Fibroblast of the aortic adventitia (primary cell): ENCODE results near the gene ASB8. TPM values are rescaled to one million over a fixed set of nuclear protein-coding genes. Genes with fewer than 3 reads are reported as not detected.

Experiments
- DNase-seq: peaks from one replicate; pipeline ENCODE4 v3.0.0-alpha.2; 2010; ENCODE audit warnings: low read depth
- H3K4me3 ChIP-seq: 2 replicates; pipeline ENCODE4 v1.5.1; 2011; ENCODE audit warnings: low read depth, mild to moderate bottlenecking, control low read depth, low read length, moderate library complexity
- CTCF ChIP-seq: IDR thresholded peaks from 2 replicates; pipeline ENCODE4 v1.5.1; 2011; ENCODE audit warnings: mild to moderate bottlenecking, low read length, control low read depth, inconsistent platforms; ENCODE audit not compliant: insufficient read depth
- total RNA-seq: library from RNA; depleted of rRNA; stranded (reverse); fragments of >200 nt; gene quantifications from 2 replicates; pipeline ENCODE4 v1.2.3, GENCODE V29; 2012; ENCODE audit warnings: low replicate concordance

The ASB8 gene
- total RNA-seq, result 29.7 and 32.8 TPM in 2 replicates

- peak; percentile 99 for DNase-seq
- peak; percentile 53 for TF ChIP-seq CTCF
- peak within 1 kb of the TSS; percentile 100 for H3K4me3 ChIP-seq
These were observed at the start of gene ASB8 for GRCh38 chr12:48157018-48157888. TSS of gene ASB8 (minus strand) at chr12:48157515. CDS start at chr12:48153496, 4,019 bp downstream.

GRCh38 chr12:48203192-48203591, 45.9 kb upstream of the ASB8 start, which contains the start of gene OR10AD1:
TSS of gene OR10AD1 (minus strand) at chr12:48203292. CDS start at chr12:48203292, 0 bp downstream.
- TF ChIP-seq CTCF, result no peak
- DNase-seq, result no peak
- no peak within 1 kb of the TSS for H3K4me3 ChIP-seq

- no peak for DNase-seq
- TF ChIP-seq CTCF, result no peak
- H3K4me3 ChIP-seq, result no peak overlapping the region
These were observed 45.5 kb upstream of the ASB8 start for GRCh38 chr12:48202766-48203165.

- no peak for TF ChIP-seq CTCF
- H3K4me3 ChIP-seq, result no peak overlapping the region
- DNase-seq, result no peak
These were observed 44.2 kb upstream of the ASB8 start for GRCh38 chr12:48201516-48201915.

- H3K4me3 ChIP-seq, result no peak overlapping the region
- no peak for TF ChIP-seq CTCF
- DNase-seq, result no peak
These were observed 43.8 kb upstream of the ASB8 start for GRCh38 chr12:48201091-48201490.

- no peak overlapping the region for H3K4me3 ChIP-seq
- no peak for TF ChIP-seq CTCF
These were observed 42.5 kb upstream of the ASB8 start for GRCh38 chr12:48199774-48200221.

More at GRCh38 chr12:48199774-48200221, 42.5 kb upstream of the ASB8 start:
- DNase-seq, result peak; percentile 33
